H1 (cell line): ENCODE data around the gene DDX31. TPM values are rescaled to one million over a fixed set of nuclear protein-coding genes. Genes with fewer than 3 reads are reported as not detected.

Experiments used
- E2F6 ChIP-seq: IDR thresholded peaks from 2 replicates; pipeline ENCODE4 v1.6.1; 2012; ENCODE audit warnings: inconsistent platforms
- POLR2A ChIP-seq, 2 experiments: IDR thresholded peaks; 1 replicate in 1 of 2; 2 replicates in 1 of 2; pipeline ENCODE4 v1.6.1; 2011; ENCODE audit warnings: low read depth in 2 of 2, low read length in 2 of 2, mild to moderate bottlenecking in 2 of 2; ENCODE audit errors: control extremely low read depth in 1 of 2
- SP4 ChIP-seq: IDR thresholded peaks from 2 replicates; pipeline ENCODE4 v1.6.1; 2012; ENCODE audit warnings: low read length, inconsistent platforms
- polyA plus RNA-seq, 7 experiments: library from polyadenylated mRNA; depleted of rRNA in 3 of 7; stranded (reverse) in 5 of 7; unstranded in 2 of 7; fragments of >200 nt in 5 of 7; fragments of 200-250 nt in 2 of 7; gene quantifications; 1 replicate in 5 of 7; 2 replicates in 1 of 7; 4 replicates in 1 of 7; pipeline versions ENCODE4 v1.2.1 to v1.2.3, GENCODE V29; 2011 to 2013; ENCODE audit warnings: missing spikeins in 2 of 7, mixed read lengths in 2 of 7
- total RNA-seq: library from RNA; stranded (reverse); fragmentation: NEBNext Ultra II Directional; extraction: Animal tissue kit (Norgen Biotek cat#: 25700); gene quantifications from 2 replicates; pipeline ENCODE4 v1.2.1, GENCODE V29; 2021

The DDX31 gene
- total and polyA plus RNA-seq, 2 of the 8 experiments (the other 6 are each of a cell fraction or from before 2014, with no cell fraction given): 9.5 to 23.7 TPM

- TF ChIP-seq SP4 (no peak), E2F6 (no peak), POLR2A (IDR thresholded peaks at IDR 0.05; ENCODE audit: control extremely low read depth in 1 of 2, low read depth in 2 of 2, low read length in 2 of 2) (no peak)
Measured at GRCh38 chr9:132662152-132662945, 7.4 kb downstream of the DDX31 start (continued).
